ENCODE data around the gene CACNA1D. TPM values are rescaled to one million over a fixed set of nuclear protein-coding genes. Genes with fewer than 3 reads are reported as not detected.

The CACNA1D gene
- total RNA-seq, 1 donor from 2014 or later: 1.3 TPM

GRCh38 chr3:53525765-53526703 is 31.6 kb downstream of the CACNA1D start:
- intact Hi-C loops (cut with micrococcal nuclease): no loop called here

- intact Hi-C loops (cut with micrococcal nuclease): no loop called here
Measured at GRCh38 chr3:53526704-53527055, 32.3 kb downstream of the CACNA1D start.

- intact Hi-C loops (cut with micrococcal nuclease): no loop called here
Measured at GRCh38 chr3:53530205-53530604, 35.8 kb downstream of the CACNA1D start.

GRCh38 chr3:53531749-53532148 is 37.3 kb downstream of the CACNA1D start:
- intact Hi-C loops (cut with micrococcal nuclease): no loop called here

- intact Hi-C loops (cut with micrococcal nuclease): no loop called here
Measured at GRCh38 chr3:53533472-53533871, 39.1 kb downstream of the CACNA1D start.

- intact Hi-C loops (cut with micrococcal nuclease): no loop called here
Measured at GRCh38 chr3:53534216-53534615, 39.8 kb downstream of the CACNA1D start.

GRCh38 chr3:53534676-53535400 is 40.4 kb downstream of the CACNA1D start:
- intact Hi-C loops (cut with micrococcal nuclease): no loop called here

GRCh38 chr3:53536282-53536681 is 41.9 kb downstream of the CACNA1D start:
- intact Hi-C loops (cut with micrococcal nuclease): no loop called here

GRCh38 chr3:53544357-53544756 is 49.9 kb downstream of the CACNA1D start:
- intact Hi-C loops (cut with micrococcal nuclease): no loop called here

- intact Hi-C loops (cut with micrococcal nuclease): no loop called here
Measured at GRCh38 chr3:53545310-53545995, 51.0 kb downstream of the CACNA1D start.

GRCh38 chr3:53545996-53546359 is 51.6 kb downstream of the CACNA1D start:
- intact Hi-C loops (cut with micrococcal nuclease): no loop called here

GRCh38 chr3:53547327-53547726 is 52.9 kb downstream of the CACNA1D start:
- intact Hi-C loops (cut with micrococcal nuclease): no loop called here

- intact Hi-C loops (cut with micrococcal nuclease): no loop called here
Measured at GRCh38 chr3:53550005-53550620, 55.7 kb downstream of the CACNA1D start.

GRCh38 chr3:53551324-53551723 is 56.9 kb downstream of the CACNA1D start:
- intact Hi-C loops (cut with micrococcal nuclease): no loop called here

- intact Hi-C loops (cut with micrococcal nuclease): no loop called here
Measured at GRCh38 chr3:53552730-53553129, 58.3 kb downstream of the CACNA1D start.

GRCh38 chr3:53553200-53553599 is 58.8 kb downstream of the CACNA1D start:
- intact Hi-C loops (cut with micrococcal nuclease): no loop called here

- intact Hi-C loops (cut with micrococcal nuclease): no loop called here
Measured at GRCh38 chr3:53554559-53555067, 60.2 kb downstream of the CACNA1D start.

GRCh38 chr3:53555068-53555588 is 60.7 kb downstream of the CACNA1D start:
- intact Hi-C loops (cut with micrococcal nuclease): no loop called here

GRCh38 chr3:53566461-53567145 is 72.2 kb downstream of the CACNA1D start:
- intact Hi-C loops (cut with micrococcal nuclease): no loop called here

- intact Hi-C loops (cut with micrococcal nuclease): no loop called here
Measured at GRCh38 chr3:53570081-53570480, 75.7 kb downstream of the CACNA1D start.
